Measurements from ENCODE around the gene NAV1.

DNA sequence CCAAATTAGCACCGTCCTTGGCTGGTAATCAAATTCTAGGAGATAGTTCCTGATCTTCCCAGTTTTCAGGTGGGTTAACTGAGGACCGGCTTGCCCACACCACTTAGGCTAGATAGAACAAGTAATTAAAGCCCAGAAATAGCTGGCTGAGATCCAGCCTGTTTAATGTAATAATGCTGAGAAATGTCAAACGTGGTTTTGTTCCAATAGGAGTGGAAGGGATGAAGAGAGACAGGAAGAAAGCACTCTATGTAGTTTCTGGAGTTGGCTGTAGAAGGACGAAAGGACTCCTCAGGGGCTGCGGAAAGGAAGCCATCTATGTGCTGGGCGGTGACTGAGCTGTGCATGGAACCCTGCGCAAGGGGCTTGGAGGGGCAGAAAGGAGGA lies 18.6 kb downstream of the NAV1 start:
- TF ChIP-seq CREB1 (CRISPR knock-in tag; IDR thresholded peaks at IDR 0.05; ENCODE audit: low read depth) (no peak), EZH2phosphoT487 (IDR thresholded peaks at IDR 0.05; ENCODE audit: unreplicated experiment) (no peak), POLR2AphosphoS5 (IDR thresholded peaks at IDR 0.05; ENCODE audit: low read depth) (no peak), CTCF (conservative IDR thresholded peaks at IDR 0.05; ENCODE audit: low read depth in 2 of 2) (no peak), ZNF114 (CRISPR knock-in tag; IDR thresholded peaks at IDR 0.05) (no peak)
